ENCODE measurements around the gene OR6V1.
"Not testable (repeated sequence)": the region's sequence is repeated elsewhere in the genome, so short reads cannot be mapped to it uniquely, and the experiment has no call there.

The OR6V1 gene

GRCh38 chr7:143043391-143043790, 8.8 kb upstream of the OR6V1 start:
- no peak for DNase-seq (ENCODE audit: low read depth)

- DNase-seq (ENCODE audit: low read depth), result no peak
These were observed 5.7 kb upstream of the OR6V1 start for GRCh38 chr7:143046426-143046851.

GRCh38 chr7:143047326-143047725, 4.8 kb upstream of the OR6V1 start:
- DNase-seq (ENCODE audit: low read depth), result no peak

- DNase-seq (ENCODE audit: low read depth), result no peak
These were observed 3.3 kb upstream of the OR6V1 start for GRCh38 chr7:143048827-143049226.

- DNase-seq (ENCODE audit: low read depth), result no peak
These were observed 2.8 kb upstream of the OR6V1 start for GRCh38 chr7:143049362-143049761.

- DNase-seq (ENCODE audit: low read depth), result no peak
These were observed 1.2 kb upstream of the OR6V1 start for GRCh38 chr7:143050931-143051330.

GRCh38 chr7:143054621-143055020, 2.5 kb downstream of the OR6V1 start:
- no peak for DNase-seq (ENCODE audit: low read depth)

- DNase-seq (ENCODE audit: low read depth), result no peak
These were observed 3.6 kb downstream of the OR6V1 start for GRCh38 chr7:143055754-143056153.

- no peak for DNase-seq (ENCODE audit: low read depth)
These were observed 11.6 kb downstream of the OR6V1 start for GRCh38 chr7:143063741-143064140.

GRCh38 chr7:143068446-143068845, 16.3 kb downstream of the OR6V1 start:
- DNase-seq (ENCODE audit: low read depth), result no peak

GRCh38 chr7:143069912-143070500, 17.9 kb downstream of the OR6V1 start:
- DNase-seq (ENCODE audit: low read depth), result no peak

GRCh38 chr7:143073556-143073955, 21.4 kb downstream of the OR6V1 start:
- no peak for DNase-seq (ENCODE audit: low read depth)

GRCh38 chr7:143074141-143074540, 22.0 kb downstream of the OR6V1 start:
- DNase-seq (ENCODE audit: low read depth), result no peak

- DNase-seq (ENCODE audit: low read depth), result no peak
These were observed 33.0 kb downstream of the OR6V1 start for GRCh38 chr7:143085109-143085508.

- not testable (repeated sequence) for DNase-seq (ENCODE audit: low read depth)
These were observed 33.5 kb downstream of the OR6V1 start for GRCh38 chr7:143085610-143086009.

- DNase-seq (ENCODE audit: low read depth), result not testable (repeated sequence)
These were observed 36.5 kb downstream of the OR6V1 start for GRCh38 chr7:143088549-143089231.

- DNase-seq (ENCODE audit: low read depth), result no peak
These were observed 44.0 kb downstream of the OR6V1 start for GRCh38 chr7:143096146-143096545.

- DNase-seq (ENCODE audit: low read depth), result not testable (repeated sequence)
These were observed 47.4 kb downstream of the OR6V1 start for GRCh38 chr7:143099579-143099978.

All from stimulated activated CD8-positive, alpha-beta memory T cell treated with anti-CD3 and anti-CD28 coated beads, Interleukin-15, amount 100 ng/mL, for 24 hours (primary cell).